Measurements from ENCODE around the gene OR10J1.
"Not testable (repeated sequence)": the region's sequence is repeated elsewhere in the genome, so short reads cannot be mapped to it uniquely, and the experiment has no call there.

DNA sequence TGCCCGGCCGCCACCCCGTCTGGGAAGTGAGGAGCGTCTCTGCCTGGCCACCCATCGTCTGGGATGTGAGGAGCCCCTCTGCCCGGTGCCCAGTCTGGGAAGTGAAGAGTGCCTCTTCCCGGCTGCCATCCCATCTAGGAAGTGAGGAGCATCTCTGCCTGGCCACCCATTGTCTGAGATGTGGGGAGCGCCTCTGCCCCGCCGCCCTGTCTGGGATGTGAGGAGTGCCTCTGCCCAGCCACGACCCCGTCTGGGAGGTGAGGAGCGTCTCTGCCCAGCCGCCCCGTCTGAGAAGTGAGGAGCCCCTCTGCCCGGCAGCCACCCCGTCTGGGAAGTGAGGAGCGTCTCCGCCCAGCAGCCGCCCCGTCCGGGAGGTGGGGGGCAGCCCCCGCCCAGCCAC is 10.1 kb downstream of the OR10J1 start:
- TF ChIP-seq, protein P1, sequence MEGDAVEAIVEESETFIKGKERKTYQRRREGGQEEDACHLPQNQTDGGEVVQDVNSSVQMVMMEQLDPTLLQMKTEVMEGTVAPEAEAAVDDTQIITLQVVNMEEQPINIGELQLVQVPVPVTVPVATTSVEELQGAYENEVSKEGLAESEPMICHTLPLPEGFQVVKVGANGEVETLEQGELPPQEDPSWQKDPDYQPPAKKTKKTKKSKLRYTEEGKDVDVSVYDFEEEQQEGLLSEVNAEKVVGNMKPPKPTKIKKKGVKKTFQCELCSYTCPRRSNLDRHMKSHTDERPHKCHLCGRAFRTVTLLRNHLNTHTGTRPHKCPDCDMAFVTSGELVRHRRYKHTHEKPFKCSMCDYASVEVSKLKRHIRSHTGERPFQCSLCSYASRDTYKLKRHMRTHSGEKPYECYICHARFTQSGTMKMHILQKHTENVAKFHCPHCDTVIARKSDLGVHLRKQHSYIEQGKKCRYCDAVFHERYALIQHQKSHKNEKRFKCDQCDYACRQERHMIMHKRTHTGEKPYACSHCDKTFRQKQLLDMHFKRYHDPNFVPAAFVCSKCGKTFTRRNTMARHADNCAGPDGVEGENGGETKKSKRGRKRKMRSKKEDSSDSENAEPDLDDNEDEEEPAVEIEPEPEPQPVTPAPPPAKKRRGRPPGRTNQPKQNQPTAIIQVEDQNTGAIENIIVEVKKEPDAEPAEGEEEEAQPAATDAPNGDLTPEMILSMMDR (IDR thresholded peaks at IDR 0.05; ENCODE audit: low read depth, low read length) = not testable (repeated sequence)
- TF ChIP-seq EZH2phosphoT487 (IDR thresholded peaks at IDR 0.05; ENCODE audit: low read depth) = not testable (repeated sequence)

Measured in OCI-LY3 (cell line).